Astrocyte of the cerebellum (primary cell): ENCODE measurements around the gene ADCY6.

Source experiments
- DNase-seq: peaks from one replicate; pipeline ENCODE4 v3.0.0-alpha.2; 2011; ENCODE audit warnings: low read depth
- H3K4me3 ChIP-seq: 2 replicates; pipeline ENCODE4 v1.5.1; 2011; ENCODE audit warnings: mild to moderate bottlenecking, low read depth, low read length, moderate library complexity
- in situ Hi-C: cut with HindIII; loops from 2 replicates; pipeline ENCODE4 v1.10.0; 2017; ENCODE audit warnings: low sequenced_read_pairs
- TF ChIP-seq, protein P1 (sequence below): IDR thresholded peaks from 2 replicates; pipeline ENCODE4 v1.5.1; 2012; ENCODE audit warnings: low read length, low read depth, moderate library complexity, mild to moderate bottlenecking; ENCODE audit errors: missing control alignments

Gene ADCY6

DNA sequence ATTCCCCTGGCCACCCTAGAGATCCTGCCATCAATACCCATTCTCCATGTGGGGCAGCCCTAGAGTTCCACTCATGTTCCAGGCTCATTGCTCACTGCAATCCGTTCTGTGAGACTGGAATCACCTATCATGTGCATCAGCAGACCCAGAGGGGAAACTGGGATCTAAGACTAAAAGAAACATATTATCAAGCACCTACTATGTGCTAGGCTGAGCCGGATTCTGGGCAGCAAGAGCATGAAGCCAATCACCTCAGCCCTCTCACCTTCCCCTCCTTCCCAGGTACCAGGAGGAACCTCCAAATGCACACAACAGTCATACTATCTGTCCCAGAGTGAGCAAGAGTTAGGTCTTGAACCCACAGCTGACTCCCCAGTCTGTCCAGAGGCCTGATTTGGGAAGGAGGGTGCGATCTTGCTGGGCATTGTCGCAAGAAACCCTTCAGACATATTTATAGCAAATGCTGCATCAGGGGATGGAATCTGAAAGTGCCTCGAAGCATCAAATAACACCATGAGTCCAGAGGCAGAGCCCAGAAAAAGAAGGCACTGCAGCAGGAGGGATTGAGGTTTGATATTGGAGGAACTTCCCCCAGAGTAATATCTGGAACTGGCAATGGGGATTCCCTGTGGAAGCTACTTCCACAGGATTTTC, 22.7 kb upstream of the ADCY6 start:
- in situ Hi-C loops, result no loop called here
- DNase-seq, result no peak
- no peak overlapping the region for H3K4me3 ChIP-seq
- TF ChIP-seq, protein P1, sequence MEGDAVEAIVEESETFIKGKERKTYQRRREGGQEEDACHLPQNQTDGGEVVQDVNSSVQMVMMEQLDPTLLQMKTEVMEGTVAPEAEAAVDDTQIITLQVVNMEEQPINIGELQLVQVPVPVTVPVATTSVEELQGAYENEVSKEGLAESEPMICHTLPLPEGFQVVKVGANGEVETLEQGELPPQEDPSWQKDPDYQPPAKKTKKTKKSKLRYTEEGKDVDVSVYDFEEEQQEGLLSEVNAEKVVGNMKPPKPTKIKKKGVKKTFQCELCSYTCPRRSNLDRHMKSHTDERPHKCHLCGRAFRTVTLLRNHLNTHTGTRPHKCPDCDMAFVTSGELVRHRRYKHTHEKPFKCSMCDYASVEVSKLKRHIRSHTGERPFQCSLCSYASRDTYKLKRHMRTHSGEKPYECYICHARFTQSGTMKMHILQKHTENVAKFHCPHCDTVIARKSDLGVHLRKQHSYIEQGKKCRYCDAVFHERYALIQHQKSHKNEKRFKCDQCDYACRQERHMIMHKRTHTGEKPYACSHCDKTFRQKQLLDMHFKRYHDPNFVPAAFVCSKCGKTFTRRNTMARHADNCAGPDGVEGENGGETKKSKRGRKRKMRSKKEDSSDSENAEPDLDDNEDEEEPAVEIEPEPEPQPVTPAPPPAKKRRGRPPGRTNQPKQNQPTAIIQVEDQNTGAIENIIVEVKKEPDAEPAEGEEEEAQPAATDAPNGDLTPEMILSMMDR, result no peak

DNA sequence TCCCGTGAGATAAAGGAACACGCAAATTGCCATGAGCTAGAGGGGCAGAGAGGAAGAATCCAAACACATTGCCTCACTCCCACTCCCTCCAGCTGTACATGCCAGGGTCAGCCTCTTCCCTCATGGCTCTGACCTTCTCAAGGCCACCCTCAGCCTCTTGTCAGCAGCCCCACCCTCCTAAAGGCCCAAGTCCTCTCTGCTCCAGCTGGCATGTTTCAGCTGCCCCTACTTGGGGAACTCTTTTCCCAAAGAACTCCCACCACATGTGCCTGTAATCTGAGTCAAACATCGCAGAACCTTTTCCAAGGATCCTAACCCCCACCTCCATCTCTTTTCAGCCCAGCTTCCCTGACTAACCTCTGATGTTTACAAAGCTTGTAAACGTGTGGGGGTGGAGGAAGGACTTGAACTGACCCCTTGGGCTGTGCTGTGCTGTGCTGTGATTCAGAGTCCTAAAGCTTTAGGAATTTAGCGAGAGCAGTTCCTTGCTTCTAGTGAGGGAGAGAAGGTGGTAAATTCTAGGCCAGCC, 22.1 kb upstream of the ADCY6 start:
- H3K4me3 ChIP-seq, result no peak overlapping the region
- TF ChIP-seq, protein P1, result no peak
- DNase-seq, result peak; percentile 28
- in situ Hi-C loops, result no loop called here

DNA sequence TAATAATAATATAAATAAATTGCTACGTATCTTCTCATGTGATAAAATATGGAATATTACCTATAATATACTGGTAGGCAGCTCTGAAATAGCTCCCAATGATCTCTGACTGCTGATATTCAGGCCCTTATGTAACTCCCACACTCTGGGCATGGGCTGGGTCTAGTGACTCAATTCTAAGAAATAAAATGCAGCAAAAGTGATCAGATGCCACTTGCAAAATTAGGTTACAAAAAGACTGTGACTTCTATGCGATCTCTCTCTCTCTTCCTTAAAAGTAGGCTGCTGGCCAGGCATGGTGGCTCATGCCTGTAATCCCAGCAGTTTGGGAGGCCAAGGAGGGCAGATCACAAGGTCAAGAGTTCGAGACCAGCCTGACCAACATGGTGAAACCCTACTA, 19.1 kb upstream of the ADCY6 start:
- in situ Hi-C loops, result no loop called here
- TF ChIP-seq, protein P1, result no peak
- no peak for DNase-seq
- H3K4me3 ChIP-seq, result no peak overlapping the region

DNA sequence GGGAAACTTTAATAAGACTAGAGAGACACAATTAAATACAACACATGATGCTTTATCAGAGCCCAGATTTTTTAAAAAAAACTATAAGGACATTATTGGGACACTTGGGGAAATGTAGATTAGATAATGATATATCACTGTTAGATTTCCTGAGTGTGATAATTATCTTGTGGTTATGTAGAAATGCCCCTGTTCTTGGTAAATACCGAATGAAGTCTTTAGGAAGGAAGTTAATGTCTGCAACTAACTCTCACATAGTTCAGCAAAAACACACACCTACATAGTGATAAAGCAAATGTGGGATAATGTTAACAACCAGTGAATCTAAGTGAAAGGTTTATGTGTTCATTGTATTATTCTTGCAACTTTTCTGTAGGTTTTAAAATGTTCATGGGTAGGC, 14.8 kb upstream of the ADCY6 start:
- in situ Hi-C loops, result no loop called here
- no peak overlapping the region for H3K4me3 ChIP-seq
- no peak for DNase-seq
- TF ChIP-seq, protein P1, result no peak

DNA sequence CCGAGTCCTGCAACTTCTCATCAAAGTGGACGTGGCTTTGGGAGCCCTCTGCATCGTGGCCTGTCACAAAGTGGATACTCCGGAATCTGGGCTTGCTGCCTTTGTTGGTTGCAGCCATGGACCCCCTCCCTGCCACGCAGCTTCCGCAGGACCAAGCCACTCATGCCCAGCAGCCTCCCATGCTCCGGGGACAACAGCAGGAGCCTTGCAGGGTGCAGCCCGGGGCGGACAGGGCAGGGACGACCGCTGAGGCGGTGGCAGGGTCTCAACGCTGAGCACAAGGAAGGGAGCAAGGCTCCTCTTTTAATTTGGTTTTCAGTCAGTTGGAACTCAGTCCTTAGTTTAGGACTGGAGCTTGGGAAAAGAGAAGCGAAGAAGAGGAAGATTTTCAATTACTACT, 12.1 kb upstream of the ADCY6 start:
- TF ChIP-seq, protein P1, result no peak
- in situ Hi-C loops, result no loop called here
- no peak for DNase-seq
- H3K4me3 ChIP-seq, result no peak overlapping the region

DNA sequence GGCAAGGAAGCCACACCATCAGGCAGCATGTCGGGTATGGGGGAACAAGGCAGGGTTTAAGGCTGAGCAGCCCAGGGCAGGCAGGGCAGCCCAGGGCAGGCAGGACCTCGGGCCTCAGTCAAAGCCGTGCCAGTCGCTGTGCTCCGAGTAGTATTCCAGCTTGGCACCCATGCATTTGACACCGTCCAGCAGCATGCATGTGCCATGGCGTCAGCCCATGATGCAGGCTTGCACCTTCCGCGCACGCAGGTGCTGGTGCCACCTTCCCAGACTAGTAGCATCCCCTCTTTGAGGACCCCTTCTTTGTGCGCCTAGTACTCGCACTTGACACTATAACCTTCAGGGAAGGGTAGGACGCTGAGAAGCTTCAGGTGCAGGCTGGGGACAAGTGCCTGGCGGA, 11.6 kb upstream of the ADCY6 start:
- TF ChIP-seq, protein P1, result no peak
- no peak overlapping the region for H3K4me3 ChIP-seq
- DNase-seq, result no peak
- in situ Hi-C loops, result no loop called here
